NOMO-1 treated with dmso at 0.1 percent for 144 hours (cell line): ENCODE data around the gene VCX3B.
"Not testable (repeated sequence)": the region's sequence is repeated elsewhere in the genome, so short reads cannot be mapped to it uniquely, and the experiment has no call there.

Experiments used
- DNase-seq: peaks from one replicate; lab custom pipeline; 2025; ENCODE audit not compliant: unreplicated experiment; lab: John Stamatoyannopoulos, UW

The VCX3B gene

GRCh38 chrX:8464530-8464929 lies at the start of gene VCX3B:
VCX3B (plus strand) TSS chrX:8464830; CDS start chrX:8465451, 621 bp downstream.
- not testable (repeated sequence) for DNase-seq

GRCh38 chrX:8418301-8418700 lies 46.3 kb upstream of the VCX3B start:
- DNase-seq = no peak

- no peak for DNase-seq
These were observed 39.7 kb upstream of the VCX3B start for GRCh38 chrX:8424912-8425311.

GRCh38 chrX:8429692-8430249 lies 34.9 kb upstream of the VCX3B start:
- DNase-seq = no peak

GRCh38 chrX:8430444-8430843 lies 34.2 kb upstream of the VCX3B start:
- DNase-seq = no peak

- DNase-seq = no peak
These were observed 32.2 kb upstream of the VCX3B start for GRCh38 chrX:8432396-8432795.

- no peak for DNase-seq
These were observed 31.2 kb upstream of the VCX3B start for GRCh38 chrX:8433109-8434062.

DNA sequence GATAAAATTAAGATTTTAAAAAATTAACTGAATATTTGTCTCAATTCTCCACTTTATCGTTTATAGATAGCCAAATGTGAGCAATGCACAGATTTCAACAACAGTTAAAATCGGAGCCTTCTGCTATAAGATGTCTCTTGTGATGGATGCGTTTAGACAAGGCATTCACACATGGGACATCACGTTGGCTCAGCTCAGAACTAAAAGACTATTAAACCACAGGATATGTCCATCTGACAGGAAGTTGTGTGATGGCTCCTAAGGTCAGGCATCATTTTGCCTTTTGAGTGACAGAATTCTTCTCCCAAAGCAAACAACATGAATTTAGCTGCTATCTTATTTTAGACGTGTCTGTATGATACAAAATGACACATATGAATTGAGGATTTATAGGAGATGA lies 17.3 kb upstream of the VCX3B start:
- DNase-seq = no peak

DNA sequence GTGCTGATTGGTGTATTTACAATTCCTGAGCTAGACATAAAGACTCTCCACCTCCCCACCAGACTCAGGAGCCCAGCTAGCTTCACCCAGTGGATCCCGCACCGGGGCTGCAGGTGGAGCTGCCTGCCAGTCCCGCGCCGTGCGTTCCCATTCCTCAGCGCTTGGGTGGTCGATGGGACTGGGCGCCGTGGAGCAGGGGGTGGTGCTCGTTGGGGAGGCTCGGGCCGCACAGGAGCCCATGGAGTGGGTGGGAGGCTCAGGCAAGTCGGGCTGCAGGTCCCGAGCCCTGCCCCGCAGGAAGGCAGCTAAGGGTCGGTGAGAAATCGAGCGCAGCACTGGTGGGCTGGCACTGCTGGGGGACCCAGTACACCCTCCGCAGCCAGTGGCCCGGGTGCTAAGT lies 12.3 kb upstream of the VCX3B start:
- DNase-seq = not testable (repeated sequence)

- no peak for DNase-seq
These were observed 11.0 kb upstream of the VCX3B start for GRCh38 chrX:8453611-8454010.

- DNase-seq = no peak
These were observed 9.1 kb upstream of the VCX3B start for GRCh38 chrX:8455557-8455956.

DNA sequence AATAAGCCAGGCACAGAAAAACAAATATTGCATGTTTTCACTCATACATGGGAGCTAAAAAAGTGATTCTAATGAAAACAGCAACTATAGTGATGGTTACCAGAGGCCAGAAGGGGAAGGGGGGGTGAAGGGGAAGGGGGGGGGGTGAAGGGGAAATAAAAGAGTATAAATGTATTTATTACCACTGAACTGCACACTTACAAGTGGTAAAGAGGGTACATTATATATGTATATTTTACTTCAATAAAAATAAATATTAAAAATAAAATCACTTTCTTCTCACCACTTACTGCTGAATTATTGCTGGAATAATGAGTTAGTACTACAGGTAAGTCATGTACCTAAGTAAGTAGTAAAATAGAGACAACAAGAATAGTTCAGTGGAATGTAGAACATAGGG lies 2.1 kb upstream of the VCX3B start:
- DNase-seq = no peak

DNA sequence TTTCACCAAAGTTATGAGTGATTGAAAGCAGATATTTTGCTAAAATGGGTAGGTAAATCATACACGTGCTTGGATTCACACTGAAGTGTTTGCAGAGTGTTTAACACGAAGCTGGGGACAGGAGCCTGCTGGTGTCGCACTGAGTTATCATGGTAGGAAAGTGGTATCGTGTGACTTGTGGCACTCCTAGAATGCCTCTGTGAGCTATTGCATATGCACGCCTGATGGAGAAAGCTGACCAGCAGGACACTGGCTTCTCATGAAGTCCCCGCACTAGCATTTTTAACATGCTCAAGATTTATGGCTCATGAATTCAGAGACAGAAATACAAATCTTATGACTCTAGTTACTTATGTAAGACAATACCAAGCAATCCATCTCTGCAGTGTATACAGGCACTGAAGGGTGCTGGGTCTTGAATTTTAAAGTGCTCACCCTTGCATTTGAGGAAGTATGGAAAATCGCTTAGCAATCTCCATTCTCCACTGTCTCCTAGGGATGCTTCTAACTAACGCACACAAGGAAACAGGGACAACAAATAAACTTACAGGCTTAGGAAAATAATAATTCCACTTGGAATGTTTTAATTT lies 19.8 kb downstream of the VCX3B start:
- no peak for DNase-seq

DNA sequence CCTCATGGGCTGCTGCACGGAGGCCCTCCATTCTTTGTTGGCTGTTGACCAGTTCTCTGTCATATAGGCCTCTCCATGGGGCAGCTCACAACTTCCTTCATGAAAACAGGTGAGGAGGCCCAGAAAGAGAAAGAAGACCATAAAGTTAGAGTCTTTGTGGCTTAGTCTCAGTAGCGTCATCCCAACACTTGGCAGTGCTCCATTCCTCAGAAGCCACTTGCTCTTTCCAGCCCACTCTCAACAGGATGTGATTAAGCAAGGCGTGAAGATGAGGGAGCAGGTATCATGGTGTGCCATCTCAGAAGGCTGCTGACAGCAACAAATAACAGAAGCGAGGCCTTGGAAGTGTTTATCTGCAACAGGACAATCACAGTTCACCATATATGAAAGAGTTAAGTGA lies 30.4 kb downstream of the VCX3B start:
- not testable (repeated sequence) for DNase-seq

GRCh38 chrX:8500203-8500602 lies 35.6 kb downstream of the VCX3B start:
- no peak for DNase-seq

DNA sequence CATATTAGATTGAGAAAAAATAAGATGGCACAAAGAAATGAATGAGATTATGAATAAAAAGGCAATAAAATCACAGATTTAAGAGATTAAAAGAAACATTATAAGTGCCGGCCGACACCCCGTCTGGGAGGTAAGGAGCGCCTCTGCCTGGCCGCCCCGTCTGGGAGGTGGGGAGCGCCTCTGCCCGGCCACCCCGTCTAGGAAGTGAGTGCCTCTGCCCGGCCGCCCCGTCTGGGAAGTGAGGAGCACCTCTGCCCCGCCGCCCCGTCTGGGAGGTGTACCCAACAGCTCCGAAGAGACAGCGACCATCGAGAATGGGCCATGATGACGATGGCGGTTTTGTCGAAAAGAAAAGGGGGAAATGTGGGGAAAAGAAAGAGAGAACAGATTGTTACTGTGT lies 37.5 kb downstream of the VCX3B start:
- DNase-seq = not testable (repeated sequence)

- DNase-seq = no peak
These were observed 39.8 kb downstream of the VCX3B start for GRCh38 chrX:8504451-8504850.
